ENCODE results near the gene NEK1. TPM values are rescaled to one million over a fixed set of nuclear protein-coding genes. Genes with fewer than 3 reads are reported as not detected.

The NEK1 gene
- total and polyA plus RNA-seq, 2 donors (not counting 3 experiments of a cell fraction or from before 2014, with no cell fraction given), result 2.6 to 10.1 TPM

GRCh38 chr4:169655401-169655800 lies 43.0 kb upstream of the NEK1 start:
- BruUV-seq (replicated peaks), result no TSS peak
- no peaks in the 10 kb centered on the region for H3K9me1 ChIP-seq (replicated peaks; ENCODE audit: control insufficient read depth, extremely low read depth, insufficient read depth, low read length)
- H3K36me3 ChIP-seq (ENCODE audit: control insufficient read depth in 2 of 2, extremely low read depth in 1 of 2, insufficient read depth in 2 of 2, low read length in 2 of 2), result no peaks in the 10 kb centered on the region
- no peak overlapping the region for H3K27ac ChIP-seq (ENCODE audit: insufficient read depth, low read depth, low read length)
- H3K9ac ChIP-seq (replicated peaks; ENCODE audit: extremely low read depth, insufficient read depth, low read length), result no peak overlapping the region
- peaks cover 20% of the 10 kb centered on the region for H3K79me2 ChIP-seq (ENCODE audit: control insufficient read depth, insufficient read depth, low read length)
- FAIRE-seq, result no peak
- CTCF ChIA-PET, result interaction anchor here (1.3 kb wide), 1 partner anchor 42 kb away, joined by 4 read pairs; no protein-coding TSS in a partner anchor
- H3K4me2 ChIP-seq (ENCODE audit: insufficient read depth, low read length), result no peak overlapping the region
- TF ChIP-seq GATA2 (IDR thresholded peaks at IDR 0.05; ENCODE audit: insufficient read depth, insufficient read length, low read depth, low read length) (no peak), JUN (IDR thresholded peaks at IDR 0.05; ENCODE audit: borderline replicate concordance, insufficient read depth, insufficient read length, low read depth) (no peak), POLR2AphosphoS5 (IDR thresholded peaks at IDR 0.05; ENCODE audit: insufficient read depth, low read depth, low read length) (no peak)
- POLR2A ChIA-PET, result no interaction called here
- no peaks in the 10 kb centered on the region for H3K9me3 ChIP-seq (replicated peaks; ENCODE audit: control insufficient read depth, insufficient read depth, low read length)
- H3K27me3 ChIP-seq (ENCODE audit: control insufficient read depth in 2 of 2, insufficient read depth in 2 of 2, low read length in 2 of 2), result no peaks in the 10 kb centered on the region
- no peaks in the 10 kb centered on the region for H4K20me1 ChIP-seq (replicated peaks; ENCODE audit: control insufficient read depth, extremely low read depth, insufficient read depth, low read length)
- peaks cover 10% of the 10 kb centered on the region for H3K4me1 ChIP-seq (ENCODE audit: control insufficient read depth, extremely low read depth, insufficient read depth, low read length)
- DNase-seq (ENCODE audit: low read depth, low spot score), result no peak
- no peak overlapping the region for H2AFZ ChIP-seq (ENCODE audit: low read depth, low read length)
- dilution Hi-C loops (cut with MboI; ENCODE audit: extremely low pct_ligation_motif_present, low sequenced_read_pairs), result no loop called here
- intact Hi-C loops (cut with micrococcal nuclease), result no loop called here
- no peak overlapping the region for H3K4me3 ChIP-seq (replicated peaks in 1 of 3; ENCODE audit: insufficient read depth in 1 of 3, low read depth in 1 of 3, low read length in 3 of 3)

- Histone ChIP-seq H4K20me1 (replicated peaks; ENCODE audit: control insufficient read depth, extremely low read depth, insufficient read depth, low read length) (no peaks in the 10 kb centered on the region), H3K4me3 (replicated peaks in 1 of 3; ENCODE audit: insufficient read depth in 1 of 3, low read depth in 1 of 3, low read length in 3 of 3) (no peak overlapping the region), H3K9ac (replicated peaks; ENCODE audit: extremely low read depth, insufficient read depth, low read length) (no peak overlapping the region), H3K4me2 (ENCODE audit: insufficient read depth, low read length) (no peak overlapping the region), H3K27me3 (ENCODE audit: control insufficient read depth in 2 of 2, insufficient read depth in 2 of 2, low read length in 2 of 2) (no peaks in the 10 kb centered on the region), H3K4me1 (ENCODE audit: control insufficient read depth, extremely low read depth, insufficient read depth, low read length) (no peaks in the 10 kb centered on the region), H2AFZ (ENCODE audit: low read depth, low read length) (no peak overlapping the region), H3K79me2 (ENCODE audit: control insufficient read depth, insufficient read depth, low read length) (peaks cover 17% of the 10 kb centered on the region), H3K27ac (ENCODE audit: insufficient read depth, low read depth, low read length) (no peak overlapping the region), H3K9me1 (replicated peaks; ENCODE audit: control insufficient read depth, extremely low read depth, insufficient read depth, low read length) (no peaks in the 10 kb centered on the region), H3K9me3 (replicated peaks; ENCODE audit: control insufficient read depth, insufficient read depth, low read length) (no peaks in the 10 kb centered on the region), H3K36me3 (ENCODE audit: control insufficient read depth in 2 of 2, extremely low read depth in 1 of 2, insufficient read depth in 2 of 2, low read length in 2 of 2) (no peaks in the 10 kb centered on the region)
- POLR2A ChIA-PET, result no interaction called here
- dilution Hi-C loops (cut with MboI; ENCODE audit: extremely low pct_ligation_motif_present, low sequenced_read_pairs), result no loop called here
- CTCF ChIA-PET, result no interaction called here
- DNase-seq (ENCODE audit: low read depth, low spot score), result no peak
- intact Hi-C loops (cut with micrococcal nuclease), result no loop called here
- no peak for FAIRE-seq
- no peak for TF ChIP-seq GATA2 (IDR thresholded peaks at IDR 0.05; ENCODE audit: insufficient read depth, insufficient read length, low read depth, low read length)
- BruUV-seq (replicated peaks), result no TSS peak
Observed at GRCh38 chr4:169652535-169652934, 40.2 kb upstream of the NEK1 start.

Measured in endothelial cell of umbilical vein (primary cell).